Measurements from ENCODE around the gene AQP12B.

DNA sequence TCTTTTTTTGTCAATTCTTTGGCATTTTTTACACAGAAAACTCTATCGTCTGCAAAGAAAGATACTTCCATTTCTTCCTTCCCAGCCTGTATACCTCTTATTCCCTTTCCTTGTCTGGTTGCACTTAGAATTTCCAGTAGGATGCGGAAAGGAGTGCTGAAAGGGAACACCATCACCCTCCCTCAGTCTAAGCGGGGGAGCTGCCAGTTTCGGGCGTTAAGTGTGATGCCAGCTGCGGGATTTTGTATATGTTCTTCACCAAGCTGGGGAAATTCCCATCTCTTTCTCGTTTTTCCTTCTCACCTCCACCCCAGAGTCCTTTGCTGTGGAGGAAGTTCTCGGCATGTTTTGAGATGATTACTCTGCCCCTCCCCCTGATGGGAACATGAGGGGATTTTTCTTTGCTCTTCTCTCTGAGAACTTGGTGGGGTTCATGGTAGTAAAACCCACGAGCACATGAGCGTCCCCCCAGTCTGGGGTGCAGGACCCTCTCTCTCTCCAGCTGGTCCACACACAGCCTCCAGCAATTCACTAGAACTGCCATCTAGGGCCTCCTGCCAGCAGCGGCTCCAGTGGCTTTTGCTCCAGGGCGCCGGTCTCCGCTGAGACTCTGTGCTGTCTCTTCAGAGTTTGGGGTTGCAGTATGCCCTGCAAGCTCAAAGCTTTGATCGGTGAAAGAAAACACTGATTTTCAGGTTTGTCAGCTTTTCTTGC, 24.5 kb upstream of the AQP12B start:
- TF ChIP-seq, protein P1, sequence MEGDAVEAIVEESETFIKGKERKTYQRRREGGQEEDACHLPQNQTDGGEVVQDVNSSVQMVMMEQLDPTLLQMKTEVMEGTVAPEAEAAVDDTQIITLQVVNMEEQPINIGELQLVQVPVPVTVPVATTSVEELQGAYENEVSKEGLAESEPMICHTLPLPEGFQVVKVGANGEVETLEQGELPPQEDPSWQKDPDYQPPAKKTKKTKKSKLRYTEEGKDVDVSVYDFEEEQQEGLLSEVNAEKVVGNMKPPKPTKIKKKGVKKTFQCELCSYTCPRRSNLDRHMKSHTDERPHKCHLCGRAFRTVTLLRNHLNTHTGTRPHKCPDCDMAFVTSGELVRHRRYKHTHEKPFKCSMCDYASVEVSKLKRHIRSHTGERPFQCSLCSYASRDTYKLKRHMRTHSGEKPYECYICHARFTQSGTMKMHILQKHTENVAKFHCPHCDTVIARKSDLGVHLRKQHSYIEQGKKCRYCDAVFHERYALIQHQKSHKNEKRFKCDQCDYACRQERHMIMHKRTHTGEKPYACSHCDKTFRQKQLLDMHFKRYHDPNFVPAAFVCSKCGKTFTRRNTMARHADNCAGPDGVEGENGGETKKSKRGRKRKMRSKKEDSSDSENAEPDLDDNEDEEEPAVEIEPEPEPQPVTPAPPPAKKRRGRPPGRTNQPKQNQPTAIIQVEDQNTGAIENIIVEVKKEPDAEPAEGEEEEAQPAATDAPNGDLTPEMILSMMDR (optimal IDR thresholded peaks at IDR 0.05 in 1 of 3, IDR thresholded peaks at IDR 0.05 in 1 of 3, conservative IDR thresholded peaks at IDR 0.05 in 1 of 3; ENCODE audit: extremely low read depth in 1 of 3, insufficient read depth in 2 of 3, low read length in 3 of 3), result no peak
- TF ChIP-seq EZH2 (IDR thresholded peaks at IDR 0.05; ENCODE audit: low read length), result peak; percentile 73
